ENCODE results near the gene NCOA6. TPM values are rescaled to one million over a fixed set of nuclear protein-coding genes. Genes with fewer than 3 reads are reported as not detected.

Gene NCOA6
- 3.8 and 5.4 TPM in 2 replicates for total RNA-seq

DNA sequence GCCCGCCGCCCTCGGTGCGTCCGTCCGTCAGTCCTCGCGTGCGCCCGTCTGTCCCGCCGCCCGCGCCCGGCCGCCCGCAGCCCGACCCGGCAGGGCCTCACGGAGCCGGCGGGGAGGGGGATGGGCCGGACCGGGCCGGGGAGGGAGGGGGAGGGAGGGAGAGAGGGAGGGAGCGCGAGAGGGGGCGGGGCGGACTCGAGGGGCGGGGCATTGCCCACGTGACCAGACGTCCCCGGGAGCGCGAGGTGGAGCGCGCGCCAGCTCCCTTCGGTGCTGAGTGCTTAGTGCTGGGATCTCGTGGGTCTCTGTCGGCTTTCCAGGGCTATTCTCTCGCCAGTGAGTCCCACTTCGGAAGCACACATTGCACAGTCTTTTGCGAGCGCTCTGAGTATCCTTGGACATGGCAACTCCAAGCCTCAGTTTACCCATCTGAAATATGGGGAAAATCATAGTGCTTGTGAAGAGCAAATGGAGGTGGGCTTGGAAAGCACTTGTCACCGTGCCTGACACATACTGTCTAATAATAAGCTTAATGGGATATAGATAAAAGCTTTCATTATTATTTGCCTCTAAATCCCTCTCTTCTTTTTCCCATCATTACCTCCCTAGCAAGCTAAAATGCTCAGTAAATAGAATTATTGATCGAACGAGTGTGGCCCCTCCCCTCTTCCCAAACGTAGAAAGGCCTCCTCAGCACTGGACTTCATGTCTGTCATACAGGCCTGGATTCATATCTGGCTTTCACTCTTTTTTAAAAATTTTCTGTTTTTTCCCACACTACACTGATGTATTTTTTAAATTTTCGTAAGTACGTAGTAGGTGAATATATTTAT, at the start of gene NCOA6:
NCOA6 (minus strand) TSS at position 122 of the 833 bp plus-strand sequence. CDS start 43,296 bp downstream, outside the sequence.

GRCh38 chr20:34872622-34873224, 47.3 kb upstream of the NCOA6 start, which contains the start of gene GGT7:
GGT7 (minus strand) TSS chr20:34872856; CDS start chr20:34872815, 41 bp downstream.

DNA sequence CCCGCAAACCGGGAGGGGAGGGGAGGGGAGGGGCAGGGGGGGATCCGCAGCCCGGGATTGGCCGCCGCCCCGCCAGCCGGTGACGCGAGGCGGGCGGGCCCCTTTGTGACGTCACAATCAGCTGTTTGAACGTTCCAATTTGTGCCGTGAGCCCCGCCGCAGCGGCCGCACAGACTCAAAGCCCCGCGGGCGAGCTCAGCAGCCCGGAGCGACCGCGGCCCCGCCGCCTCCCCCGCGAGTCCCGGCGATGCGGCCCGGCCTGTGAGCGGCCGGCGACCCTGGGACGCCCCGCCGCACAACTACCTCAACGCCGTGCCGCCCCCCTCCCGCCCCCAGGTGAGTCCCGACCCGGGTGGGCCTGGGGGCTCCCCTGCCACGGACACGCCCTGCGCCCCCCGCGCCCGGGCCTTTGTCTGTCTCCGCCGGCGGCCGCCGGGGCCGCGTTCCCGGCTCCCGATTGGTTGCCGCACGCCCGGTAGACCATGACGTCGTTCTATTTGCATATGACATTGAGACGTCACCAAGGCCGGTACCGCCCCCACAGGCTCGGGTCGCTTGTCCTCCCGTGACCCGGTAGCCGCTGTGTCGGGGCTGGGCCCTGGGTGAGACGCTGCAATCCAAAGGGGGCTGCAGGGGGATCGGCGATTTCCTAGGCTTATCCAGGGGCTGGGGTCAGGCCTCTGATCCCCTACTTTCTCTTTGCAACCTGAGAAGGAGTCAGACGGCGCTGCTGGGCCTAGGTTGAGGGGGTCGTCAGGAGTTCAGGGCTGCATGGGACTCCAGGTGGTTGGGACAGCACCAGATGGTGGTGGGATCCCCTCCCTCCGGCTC, 121.1 kb downstream of the NCOA6 start, which contains the start of gene TP53INP2:
TP53INP2 (plus strand) TSS at position 168 of the 831 bp plus-strand sequence. CDS start 4,396 bp downstream, outside the sequence.

GRCh38 chr20:34676642-34677373, 148.6 kb downstream of the NCOA6 start, which contains the start of gene PIGU:
PIGU (minus strand) TSS chr20:34677092; CDS start chr20:34677085, 7 bp downstream.

Other genes with a start within 250 kb of the NCOA6 start
- gene PIGU, start 148.6 kb downstream of the NCOA6 start, total RNA-seq = 6.4 and 6.5 TPM in 2 replicates
- 2.5 and 3.1 TPM in 2 replicates for gene TP53INP2, start 121.3 kb downstream of the NCOA6 start, total RNA-seq
- 1.2 and 5.1 TPM in 2 replicates for gene GGT7, start 47.2 kb upstream of the NCOA6 start, total RNA-seq
- gene ACSS2, start 51.0 kb upstream of the NCOA6 start, total RNA-seq = 25.3 and 38.5 TPM in 2 replicates
- 46.4 and 53.3 TPM in 2 replicates for gene GSS, start 130.2 kb upstream of the NCOA6 start, total RNA-seq
- gene MYH7B, start 130.2 kb upstream of the NCOA6 start, total RNA-seq = under 0.01 TPM in 1 of 2 replicates, not detected in the other

All from endothelial cell of coronary artery (primary cell).